Keratinocyte (primary cell): ENCODE measurements around the gene ERGIC1.

Source experiments
- CTCF ChIP-seq, 3 experiments: IDR thresholded peaks in 1 of 3; conservative IDR thresholded peaks in 1 of 3; optimal IDR thresholded peaks in 1 of 3; 2 replicates in 2 of 3; 3 replicates in 1 of 3; pipeline versions ENCODE3 to v1.5.1; 2011; ENCODE audit warnings: low read length in 3 of 3, mild to moderate bottlenecking in 3 of 3, moderate library complexity in 2 of 3, control low read depth in 1 of 3, inconsistent platforms in 1 of 3; ENCODE audit not compliant: insufficient read depth in 2 of 3; ENCODE audit errors: extremely low read depth in 1 of 3
- EZH2 ChIP-seq: IDR thresholded peaks from one replicate; pipeline ENCODE4 v1.6.1; 2012; ENCODE audit warnings: inconsistent platforms, mild to moderate bottlenecking, low read length, moderate library complexity

GRCh38 chr5:172973931-172974330 lies 139.9 kb downstream of the ERGIC1 start:
- TF ChIP-seq EZH2 (no peak), CTCF (optimal IDR thresholded peaks at IDR 0.05 in 1 of 3, IDR thresholded peaks at IDR 0.05 in 1 of 3, conservative IDR thresholded peaks at IDR 0.05 in 1 of 3; ENCODE audit: extremely low read depth in 1 of 3, insufficient read depth in 2 of 3, low read length in 3 of 3) (no peak)
